ENCODE data around the gene SHANK1.

Gene SHANK1

GRCh38 chr19:50717026-50717723, 2.4 kb downstream of the SHANK1 start:
- TF ChIP-seq CTCF (IDR thresholded peaks at IDR 0.05; ENCODE audit: low read depth, low read length, missing control alignments), result no peak
- no peak for DNase-seq (ENCODE audit: low read depth)
- no peak overlapping the region for H3K4me3 ChIP-seq (ENCODE audit: low read depth, low read length)

- no peak for TF ChIP-seq CTCF (IDR thresholded peaks at IDR 0.05; ENCODE audit: low read depth, low read length, missing control alignments)
- H3K4me3 ChIP-seq (ENCODE audit: low read depth, low read length), result no peak overlapping the region
- DNase-seq (ENCODE audit: low read depth), result no peak
Observed at GRCh38 chr19:50716178-50717025, 3.2 kb downstream of the SHANK1 start.

- TF ChIP-seq CTCF (IDR thresholded peaks at IDR 0.05; ENCODE audit: low read depth, low read length, missing control alignments), result no peak
- no peak overlapping the region for H3K4me3 ChIP-seq (ENCODE audit: low read depth, low read length)
- no peak for DNase-seq (ENCODE audit: low read depth)
Observed at GRCh38 chr19:50713556-50714236, 5.9 kb downstream of the SHANK1 start.

- H3K4me3 ChIP-seq (ENCODE audit: low read depth, low read length), result no peak overlapping the region
- TF ChIP-seq CTCF (IDR thresholded peaks at IDR 0.05; ENCODE audit: low read depth, low read length, missing control alignments), result no peak
- DNase-seq (ENCODE audit: low read depth), result no peak
Observed at GRCh38 chr19:50712833-50713232, 6.8 kb downstream of the SHANK1 start.

GRCh38 chr19:50711805-50712204, 7.8 kb downstream of the SHANK1 start:
- TF ChIP-seq CTCF (IDR thresholded peaks at IDR 0.05; ENCODE audit: low read depth, low read length, missing control alignments), result no peak
- no peak for DNase-seq (ENCODE audit: low read depth)
- H3K4me3 ChIP-seq (ENCODE audit: low read depth, low read length), result no peak overlapping the region

- no peak overlapping the region for H3K4me3 ChIP-seq (ENCODE audit: low read depth, low read length)
- DNase-seq (ENCODE audit: low read depth), result no peak
- TF ChIP-seq CTCF (IDR thresholded peaks at IDR 0.05; ENCODE audit: low read depth, low read length, missing control alignments), result no peak
Observed at GRCh38 chr19:50711196-50711595, 8.4 kb downstream of the SHANK1 start.
